Stimulated activated CD8-positive, alpha-beta memory T cell treated with anti-CD3 and anti-CD28 coated beads, Interleukin-4, amount 100 ng/mL, for 1 hour (primary cell): ENCODE data around the gene MR1.
A peak's percentile ranks its signal among the peaks of the same experiment; 100 is the strongest.

Source experiments
- DNase-seq, 2 donors: peaks; one replicate each; pipeline ENCODE4 v3.0.0-alpha.2; 2020; ENCODE audit warnings: low read depth in 2 of 2, low spot score in 1 of 2

MR1 gene

GRCh38 chr1:181062836-181063428 lies 29.1 kb downstream of the MR1 start:
- DNase-seq = no peak

GRCh38 chr1:181064011-181064623 lies 30.3 kb downstream of the MR1 start:
- no peak for DNase-seq

DNA sequence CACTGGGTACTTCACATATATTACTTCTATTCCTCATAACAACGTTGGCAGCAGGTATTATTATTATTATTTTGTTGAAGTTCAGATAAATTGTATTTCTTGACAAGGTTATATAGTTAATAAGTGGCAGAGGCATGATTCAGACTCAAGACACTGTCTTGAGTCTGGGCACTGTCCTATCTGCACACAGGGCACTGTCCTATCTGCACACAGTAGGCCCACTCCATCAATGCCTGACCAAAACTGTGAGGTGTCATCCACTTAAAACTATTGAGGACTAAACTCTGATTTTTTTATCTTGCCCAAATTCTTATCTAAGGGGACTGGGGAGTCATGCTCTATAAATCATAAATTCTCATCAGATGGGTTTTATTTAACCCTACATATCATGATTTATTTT lies 30.9 kb downstream of the MR1 start:
- DNase-seq = no peak

DNA sequence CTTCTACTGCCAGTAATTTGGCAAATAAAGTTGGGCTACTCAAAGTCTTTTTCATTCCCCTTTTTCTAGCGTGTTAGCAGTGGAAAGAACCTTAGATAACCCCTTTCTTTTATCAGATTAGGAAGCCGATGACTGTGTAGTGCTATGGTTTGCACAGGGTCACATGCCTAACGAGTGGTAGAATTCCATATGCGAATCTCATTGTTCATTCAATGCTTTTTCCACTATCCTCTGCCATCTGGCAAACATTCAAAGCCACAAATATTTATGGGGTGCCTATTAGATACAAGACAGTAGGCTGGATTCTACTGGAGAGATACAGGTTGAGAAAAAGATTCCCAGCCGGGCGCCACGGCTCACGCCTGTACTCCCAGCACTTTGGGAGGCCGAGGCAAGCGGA lies 39.9 kb downstream of the MR1 start:
- no peak for DNase-seq

GRCh38 chr1:181075766-181076350 lies 42.1 kb downstream of the MR1 start:
- DNase-seq = no peak

DNA sequence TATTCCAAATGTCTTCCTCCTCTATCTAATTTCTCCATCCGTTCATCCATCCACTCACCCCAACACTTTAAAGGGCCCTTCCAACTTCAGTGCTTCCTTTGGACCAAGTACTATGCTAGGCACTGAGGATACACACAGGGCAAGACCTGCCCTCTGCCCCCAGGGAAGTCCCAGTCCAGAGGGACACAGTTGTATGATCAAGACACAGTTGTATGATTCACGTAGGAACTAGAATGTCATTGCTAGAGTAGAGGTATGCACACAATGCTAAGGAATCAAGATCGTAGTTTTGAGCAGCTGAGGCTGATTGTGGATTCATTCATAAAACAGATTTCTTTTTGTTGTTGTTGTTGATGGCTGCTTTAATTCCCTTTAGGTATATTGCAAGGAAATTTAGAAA lies 43.1 kb downstream of the MR1 start:
- DNase-seq = no peak

- no peak for DNase-seq
These were observed 43.9 kb downstream of the MR1 start for GRCh38 chr1:181077576-181078242.

GRCh38 chr1:181079382-181079781 lies 45.6 kb downstream of the MR1 start:
- DNase-seq = no peak

DNA sequence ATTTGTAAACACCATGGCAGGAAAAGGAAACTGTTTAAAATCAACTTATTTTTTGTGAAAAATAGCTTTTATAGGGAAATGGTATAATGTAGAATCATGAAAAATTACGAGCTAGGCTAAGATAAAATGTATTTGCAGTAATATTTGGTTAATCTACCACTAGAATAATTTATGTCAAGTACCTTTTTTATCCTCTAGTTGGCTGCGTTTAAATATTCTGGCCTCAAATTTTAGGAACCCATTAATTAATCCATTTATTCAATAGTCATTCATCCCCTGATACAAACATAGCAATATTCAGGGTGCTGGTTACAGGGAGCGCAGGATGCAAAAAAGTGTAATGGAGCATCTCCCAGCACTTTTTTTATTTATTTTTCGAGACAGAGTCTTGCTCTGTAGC lies 46.1 kb downstream of the MR1 start:
- DNase-seq = no peak

DNA sequence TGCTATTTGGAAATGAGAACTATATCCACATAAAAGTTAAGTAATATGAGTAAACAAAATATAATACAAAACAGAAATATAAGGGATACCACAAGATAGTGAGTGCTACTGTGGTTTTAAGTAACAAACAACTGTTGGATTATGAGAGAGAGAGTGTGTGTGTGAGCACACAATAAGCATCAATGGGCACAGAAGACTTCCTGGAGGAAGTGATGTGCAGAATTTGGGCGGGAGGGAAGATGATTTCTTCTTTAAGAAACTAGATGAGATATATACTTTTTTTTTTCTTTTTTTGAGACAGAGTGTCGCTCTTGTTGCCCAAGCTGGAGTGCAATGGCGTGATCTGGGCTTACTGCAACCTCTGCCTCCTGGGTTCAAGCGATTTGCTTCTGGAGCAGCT lies 46.8 kb downstream of the MR1 start:
- DNase-seq = no peak

DNA sequence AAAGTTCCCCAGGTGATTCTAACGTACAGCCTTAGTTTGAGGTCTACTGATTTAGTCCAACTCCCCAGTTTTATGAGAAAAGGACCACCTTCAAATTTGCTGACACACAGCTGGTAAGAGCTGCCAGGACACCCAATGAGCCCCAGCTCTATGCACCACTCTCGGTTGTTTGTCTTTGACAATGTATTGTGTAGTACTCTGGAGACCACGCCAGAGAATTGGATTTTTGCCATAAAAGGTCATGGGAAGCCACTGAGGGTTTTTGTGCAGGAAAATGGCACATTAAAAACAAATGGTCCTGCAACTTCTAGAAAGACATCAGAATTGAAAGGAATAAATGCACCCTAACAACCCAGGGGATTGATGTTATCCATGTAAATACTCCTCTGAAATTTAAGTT lies 47.6 kb downstream of the MR1 start:
- DNase-seq = no peak

DNA sequence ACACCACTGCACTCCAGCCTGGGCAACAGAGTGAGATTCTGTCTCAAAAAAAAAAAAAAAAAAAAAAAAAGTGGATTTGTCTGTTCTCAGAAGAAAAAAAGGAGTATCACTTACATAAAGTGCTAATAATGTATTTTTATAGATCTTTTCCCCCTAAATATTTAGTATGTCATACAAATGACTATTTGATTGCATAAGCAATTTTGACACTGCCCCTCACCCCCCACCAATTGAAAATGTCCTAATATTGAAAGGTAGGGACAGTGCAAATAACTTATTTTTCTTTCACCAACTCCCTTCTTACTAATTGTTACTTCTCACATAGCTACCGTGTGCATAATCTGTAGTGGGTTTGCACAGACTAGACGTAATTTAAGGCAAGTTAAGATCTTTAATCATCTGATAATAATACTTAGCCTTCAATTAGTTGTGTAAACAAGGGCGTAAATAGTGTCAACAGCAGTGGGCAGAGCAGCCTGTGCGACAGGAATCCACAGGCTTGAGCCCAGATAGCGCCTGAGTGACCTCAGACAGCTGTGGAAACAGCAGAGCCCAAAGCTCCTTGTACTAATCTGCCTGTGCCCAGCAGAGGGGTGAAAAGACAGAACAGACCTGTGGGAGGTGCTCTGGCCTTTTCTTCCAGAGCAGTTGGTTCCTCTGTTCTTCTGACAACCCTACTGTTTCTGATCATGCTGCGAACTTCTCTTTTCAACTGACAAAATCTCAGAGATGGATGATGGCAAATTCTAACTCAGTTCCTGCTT lies 50.2 kb downstream of the MR1 start:
- peak in 1 of 2 donors; percentile 19 for DNase-seq

DNA sequence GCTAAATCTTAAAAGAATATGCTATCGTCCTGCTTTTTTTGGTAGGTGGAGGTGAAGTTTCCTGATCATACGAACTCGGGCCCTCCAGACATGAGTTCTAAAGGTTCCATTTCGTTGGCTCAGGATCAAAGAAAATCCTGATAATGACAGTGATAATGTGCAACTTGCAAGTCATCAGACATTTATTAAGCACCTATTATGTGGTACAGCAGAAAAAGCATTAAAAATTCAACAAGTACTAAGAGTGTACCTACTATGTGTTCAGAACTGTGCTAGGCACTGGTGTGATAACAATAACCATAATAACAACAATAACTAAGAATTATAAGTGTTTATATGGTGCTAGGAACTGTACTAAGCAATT lies 50.8 kb downstream of the MR1 start:
- DNase-seq = no peak

GRCh38 chr1:181086091-181086490 lies 52.3 kb downstream of the MR1 start:
- DNase-seq = no peak

GRCh38 chr1:181086926-181087325 lies 53.1 kb downstream of the MR1 start:
- DNase-seq = no peak

- no peak for DNase-seq
These were observed 53.7 kb downstream of the MR1 start for GRCh38 chr1:181087400-181087901.

- DNase-seq = peak; percentile 92 to 95
These were observed 54.6 kb downstream of the MR1 start, which contains the start of gene IER5 for GRCh38 chr1:181088079-181089016. TSS of gene IER5 (plus strand) at chr1:181088700. CDS start at chr1:181088903, 203 bp downstream.

GRCh38 chr1:181089017-181089675 lies 55.4 kb downstream of the MR1 start:
- DNase-seq = peak; percentile 17

DNA sequence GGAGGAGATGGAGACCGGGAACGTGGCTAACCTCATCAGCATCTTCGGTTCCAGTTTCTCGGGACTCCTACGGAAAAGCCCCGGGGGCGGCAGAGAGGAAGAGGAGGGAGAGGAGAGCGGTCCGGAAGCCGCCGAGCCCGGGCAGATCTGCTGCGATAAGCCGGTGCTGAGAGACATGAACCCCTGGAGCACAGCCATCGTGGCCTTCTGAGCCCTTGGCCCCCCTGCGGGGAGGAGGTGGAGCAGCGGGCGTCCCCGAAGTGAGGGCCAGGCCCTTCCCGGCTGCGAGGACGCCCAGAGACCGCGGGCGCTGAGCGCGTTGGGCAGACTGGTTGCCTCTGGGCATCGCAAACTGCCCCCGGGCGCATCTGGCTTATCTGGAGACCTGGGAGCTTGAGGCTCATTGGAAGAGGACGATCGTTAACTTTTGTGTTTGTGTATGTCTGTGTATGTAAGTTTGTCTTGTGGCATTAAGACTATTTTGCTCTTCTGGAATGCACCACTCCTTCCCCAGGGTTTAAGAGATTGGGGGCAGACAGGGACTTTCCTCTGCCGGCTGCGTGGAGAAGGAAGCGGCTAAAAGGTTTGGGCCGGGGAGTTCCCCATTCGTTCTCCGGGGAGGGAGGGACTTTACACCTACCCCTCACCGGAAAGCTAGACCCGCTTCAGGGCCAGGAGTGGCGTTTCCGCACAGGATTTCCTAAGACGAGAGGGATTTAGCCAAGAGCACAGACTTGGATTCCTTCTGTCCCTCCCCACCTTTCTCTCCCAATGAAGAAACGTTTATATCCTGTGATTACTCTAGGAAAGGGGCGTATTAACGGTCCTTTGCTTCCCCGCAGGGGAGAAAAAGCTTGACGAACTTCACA lies 56.1 kb downstream of the MR1 start:
- peak; percentile 46 to 63 for DNase-seq
